Urothelium cell line (cell line): ENCODE data around the gene SLC1A3.

Experiments
- DNase-seq: peaks from one replicate; pipeline ENCODE4 v3.0.0; 2011; ENCODE audit warnings: low spot score, mixed read lengths
- FAIRE-seq: peaks from 2 replicates; lab custom pipeline; 2011; peaks lifted over from hg19 to GRCh38; lab: Jason Lieb, UNC

Gene SLC1A3

DNA sequence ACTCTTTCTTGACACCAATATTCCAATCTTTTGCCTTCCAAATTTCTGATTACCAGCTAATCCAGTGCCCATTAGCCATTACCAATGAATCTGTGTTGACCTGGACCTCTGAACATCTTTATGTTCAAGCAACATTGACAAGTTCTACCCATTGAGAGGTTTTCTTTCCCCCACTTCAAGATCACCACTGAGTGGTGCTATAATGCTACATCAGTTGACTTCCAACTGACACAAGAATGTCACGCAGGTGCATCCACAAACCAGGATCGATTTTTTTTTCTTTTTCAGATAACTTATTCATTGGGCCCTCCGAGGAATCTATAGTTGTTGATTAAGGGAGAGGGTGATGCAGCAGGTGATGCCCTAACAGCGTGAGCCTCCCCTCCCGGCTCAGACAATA is 102.6 kb downstream of the SLC1A3 start:
- FAIRE-seq (no peak), DNase-seq (no peak)

DNA sequence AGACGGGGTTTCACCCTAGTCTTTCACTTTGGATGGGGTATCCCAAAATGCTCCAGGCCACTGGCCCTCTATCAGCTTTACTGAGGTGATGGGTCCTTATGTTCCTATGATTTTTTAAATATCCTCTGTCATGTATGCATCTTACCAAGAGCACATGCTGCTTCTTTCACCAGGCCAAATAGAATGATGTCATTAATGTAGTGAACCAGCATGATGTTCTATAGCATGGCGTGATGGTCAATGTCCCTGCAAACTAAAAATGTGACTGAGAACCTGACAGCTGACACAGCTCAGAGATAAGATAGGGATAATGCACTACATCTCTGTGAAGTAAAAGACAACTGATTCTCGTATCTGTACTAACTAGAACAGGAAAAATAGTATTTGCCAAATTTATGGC is 103.6 kb downstream of the SLC1A3 start:
- FAIRE-seq, result no peak

DNA sequence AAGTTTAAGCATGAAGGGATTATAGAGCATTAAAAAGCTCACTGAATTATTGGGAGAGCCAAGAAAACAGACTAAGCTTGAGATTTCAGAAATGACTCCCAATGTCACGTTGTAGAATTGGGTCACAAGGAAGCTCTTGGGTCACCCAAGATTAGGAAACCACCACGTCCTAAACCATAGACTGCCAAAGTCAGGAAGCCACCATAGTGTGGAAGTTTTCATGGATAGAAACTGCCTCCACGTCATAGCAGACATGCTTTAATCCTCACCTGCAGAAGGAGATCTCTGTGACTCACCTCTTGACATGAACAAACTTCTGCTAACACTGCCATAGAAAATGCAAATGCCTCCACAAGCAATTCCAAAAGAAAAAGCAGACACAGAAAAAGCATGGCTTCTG is 106.3 kb downstream of the SLC1A3 start:
- no peak for FAIRE-seq

More for the DNA sequence above, 103.6 kb downstream of the SLC1A3 start:
- no peak for DNase-seq

DNA sequence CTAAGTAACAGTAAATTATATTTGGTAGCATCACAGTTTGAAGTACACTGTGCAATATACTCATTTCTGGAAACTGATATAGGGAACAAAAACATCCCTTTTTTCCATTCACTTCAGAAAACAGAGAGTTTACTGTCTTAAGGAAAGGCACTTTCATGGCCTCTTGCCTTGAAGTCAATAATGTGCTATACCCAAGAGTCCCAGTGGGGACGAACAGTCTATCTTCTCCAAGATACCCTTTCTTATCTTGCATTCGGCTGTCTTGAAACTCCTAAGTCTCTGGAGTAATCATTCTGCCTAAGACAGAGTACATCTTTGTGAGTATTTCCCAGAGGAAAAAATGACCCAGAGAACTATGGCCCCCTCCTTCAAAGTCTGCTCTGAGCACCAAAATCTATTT is 107.1 kb downstream of the SLC1A3 start:
- FAIRE-seq (no peak), DNase-seq (no peak)

More for the DNA sequence above, 106.3 kb downstream of the SLC1A3 start:
- DNase-seq, result no peak

DNA sequence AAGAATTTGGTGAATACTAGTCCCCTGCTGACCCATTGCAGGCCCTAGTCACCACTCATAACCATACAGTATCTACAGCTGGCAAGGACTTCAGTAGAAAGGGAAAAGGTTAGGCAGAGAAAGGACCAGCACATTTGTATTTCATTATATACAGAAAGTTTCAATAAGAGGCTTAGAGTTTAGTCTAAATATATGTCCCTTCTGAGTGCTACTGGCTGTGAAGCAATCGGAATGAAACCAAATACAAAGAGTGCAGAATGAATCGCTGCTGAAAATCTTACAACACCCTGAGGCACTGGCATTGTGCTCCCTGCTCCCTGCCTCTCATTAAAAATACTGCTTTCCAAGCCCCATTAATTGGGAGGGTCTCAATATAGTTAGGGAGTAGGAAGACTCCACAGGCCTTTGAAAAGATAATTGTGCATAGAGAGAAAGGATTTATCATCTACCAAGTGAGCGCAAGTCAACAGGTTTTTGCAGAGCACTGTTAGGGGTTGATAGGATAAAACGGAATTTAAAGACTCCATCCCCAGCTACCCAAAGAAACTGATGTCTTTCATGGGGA is 110.8 kb downstream of the SLC1A3 start:
- DNase-seq, result no peak
- no peak for FAIRE-seq

DNA sequence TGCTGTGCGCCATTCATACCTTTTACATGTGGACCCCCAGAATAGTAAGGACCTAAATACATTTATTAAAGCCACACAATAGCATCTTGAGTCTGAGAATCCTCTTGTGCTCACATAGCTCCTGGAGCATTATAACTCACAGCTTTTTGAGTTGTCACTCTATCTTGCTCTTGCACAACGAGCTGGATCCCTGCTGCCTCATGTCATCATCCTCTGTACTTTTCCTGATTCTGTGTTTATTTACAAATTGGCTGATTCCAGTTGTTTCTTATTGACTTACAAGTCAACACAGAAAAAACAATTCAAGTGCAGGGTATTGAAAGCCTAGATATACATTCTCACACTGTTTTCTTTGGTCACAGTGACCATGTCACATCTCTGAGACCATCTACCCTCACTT is 112.9 kb downstream of the SLC1A3 start:
- no peak for FAIRE-seq
- DNase-seq, result no peak

DNA sequence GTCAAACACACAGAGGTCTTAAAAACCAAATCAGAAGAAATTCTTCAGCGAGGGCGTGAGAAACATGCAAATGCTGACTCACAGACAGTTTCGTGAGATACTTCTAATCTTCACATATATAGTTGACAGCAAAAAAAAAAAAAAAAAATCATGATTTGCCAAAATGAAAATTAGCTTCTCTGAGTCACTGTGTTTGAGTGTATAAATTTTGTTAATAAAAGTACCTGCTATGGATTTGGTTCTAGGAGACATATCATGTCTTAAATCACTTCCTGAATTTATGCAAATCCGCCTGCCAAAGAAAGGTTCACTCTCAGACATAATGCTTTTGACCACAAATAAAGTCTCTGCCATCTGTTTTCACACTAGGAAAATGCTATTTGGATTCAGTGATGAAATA is 114.3 kb downstream of the SLC1A3 start:
- FAIRE-seq (no peak), DNase-seq (no peak)

DNA sequence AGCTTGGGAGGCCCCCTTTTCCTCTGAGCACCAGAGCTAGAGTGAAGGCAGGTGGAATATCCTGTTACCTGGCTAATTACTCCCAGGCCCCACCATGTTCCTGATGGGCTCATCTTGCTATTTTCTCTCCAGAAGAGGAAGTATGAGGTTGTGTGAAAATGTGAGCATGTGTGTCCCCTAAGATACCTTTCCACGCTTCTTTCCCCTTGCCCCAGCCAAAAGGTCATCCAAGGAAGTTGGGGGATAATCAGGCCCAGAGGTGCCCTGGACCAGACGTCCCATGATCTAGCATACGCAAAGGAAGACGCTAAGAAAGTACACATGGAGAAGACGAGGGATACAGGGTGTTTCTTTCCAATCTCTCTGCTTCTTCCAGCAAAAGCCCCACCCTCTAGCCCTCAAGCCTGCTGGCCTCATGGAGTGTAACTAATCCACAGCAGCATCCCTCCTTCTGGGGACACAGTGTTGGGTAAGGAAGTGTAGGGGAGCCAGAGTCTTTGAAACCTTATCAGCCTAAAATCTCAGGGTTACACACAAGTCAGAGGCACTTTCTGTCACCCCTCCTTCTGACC is 115.3 kb downstream of the SLC1A3 start:
- FAIRE-seq, result no peak
- no peak for DNase-seq

DNA sequence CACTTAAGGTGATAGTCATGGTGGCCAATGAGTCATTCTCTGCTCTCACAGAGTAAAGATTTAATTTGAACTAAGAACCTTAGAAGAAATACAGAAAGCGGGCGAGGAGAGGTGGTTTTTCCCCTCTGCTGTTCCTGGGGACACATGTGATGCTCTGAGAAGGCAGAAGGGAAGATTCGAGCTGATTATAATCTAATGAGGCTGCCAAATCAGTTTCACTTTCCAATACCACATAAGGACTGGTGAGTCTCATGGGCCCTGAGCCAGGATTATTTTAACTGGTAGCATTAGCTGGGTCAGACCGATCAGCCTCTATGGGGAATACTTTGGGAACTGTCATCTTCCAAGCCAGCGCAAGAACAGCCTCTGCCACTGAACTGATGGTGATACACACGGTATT is 116.5 kb downstream of the SLC1A3 start:
- DNase-seq, result no peak
- no peak for FAIRE-seq

DNA sequence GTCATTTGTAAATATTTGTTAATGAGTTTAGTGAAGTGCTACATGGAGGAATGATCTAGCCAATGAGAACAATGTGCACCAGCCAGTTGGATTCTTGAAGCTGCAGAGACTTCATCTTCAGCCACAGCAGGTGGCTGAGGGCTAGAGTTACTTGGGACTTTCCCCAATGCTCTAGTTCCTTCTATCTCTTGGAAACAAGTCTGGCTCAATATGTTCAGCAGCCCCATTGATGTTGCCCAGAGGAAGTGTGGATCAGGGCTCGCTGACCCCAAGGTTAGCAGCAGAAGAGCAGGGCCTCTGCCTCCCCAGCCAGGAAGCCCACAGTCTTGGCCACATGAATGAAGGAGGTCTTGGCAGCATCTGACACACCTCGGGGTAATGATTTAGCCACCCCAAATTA is 117.5 kb downstream of the SLC1A3 start:
- DNase-seq, result no peak
- no peak for FAIRE-seq

DNA sequence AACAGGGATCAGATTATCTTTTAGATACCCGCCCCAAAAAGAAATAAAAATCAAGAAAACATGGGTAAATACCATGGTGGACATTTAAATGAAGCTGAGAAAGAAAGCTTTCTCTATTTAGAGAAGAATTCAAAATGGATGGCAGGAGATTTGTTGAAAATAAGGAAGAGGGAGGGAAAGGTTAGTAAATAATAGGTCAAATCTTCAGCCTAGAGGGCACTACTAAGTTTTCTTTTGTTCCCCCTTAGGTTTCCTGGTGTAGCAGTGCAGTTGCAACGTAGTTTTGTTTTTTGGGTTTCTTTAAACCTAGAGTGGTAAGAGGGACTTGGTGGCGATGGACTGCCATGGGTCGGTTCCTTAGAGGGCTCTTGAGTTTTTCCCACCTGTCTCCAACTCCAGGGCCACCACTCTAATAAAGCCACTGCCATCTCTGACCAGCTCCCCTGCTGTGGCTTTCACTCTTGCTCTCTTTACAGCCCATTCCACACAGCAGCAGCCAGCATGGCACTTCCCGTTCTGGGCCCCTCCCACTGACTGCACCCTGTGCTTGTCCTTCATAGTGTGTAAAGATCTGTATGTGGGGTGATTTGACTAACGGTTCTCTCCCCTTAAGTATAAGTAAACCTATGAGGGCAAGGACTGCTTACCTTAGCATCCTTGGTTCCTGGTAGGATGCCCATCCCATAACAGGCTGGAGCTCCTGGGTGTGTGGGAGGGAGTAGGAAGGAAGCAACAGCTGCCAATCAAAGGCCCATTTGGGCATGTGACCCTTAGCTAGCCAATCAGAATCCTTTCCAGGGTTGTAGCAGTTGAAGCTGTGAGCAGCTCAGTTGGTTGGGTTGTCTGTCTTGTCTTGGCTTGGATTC is 118.3 kb downstream of the SLC1A3 start:
- FAIRE-seq (no peak), DNase-seq (peak; percentile 26)

DNA sequence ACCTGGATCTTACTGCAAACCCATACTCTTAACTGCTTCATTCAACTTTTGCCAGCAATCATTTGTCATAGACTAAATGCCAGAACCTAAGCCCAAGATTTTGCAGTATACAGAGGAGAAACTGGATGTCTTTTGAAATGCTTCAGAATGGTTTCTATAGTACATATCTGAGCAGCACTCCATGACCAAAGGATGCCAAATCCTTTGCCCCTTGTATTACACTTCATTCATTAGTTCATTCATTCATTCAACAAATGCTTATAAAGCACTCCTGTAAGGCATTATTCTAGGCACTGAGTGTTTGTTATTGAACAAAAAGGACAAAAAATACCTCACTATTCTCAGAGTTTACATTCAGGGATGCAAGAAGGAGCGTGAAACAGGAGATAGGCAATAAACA is 119.9 kb downstream of the SLC1A3 start:
- no peak for DNase-seq
- no peak for FAIRE-seq

DNA sequence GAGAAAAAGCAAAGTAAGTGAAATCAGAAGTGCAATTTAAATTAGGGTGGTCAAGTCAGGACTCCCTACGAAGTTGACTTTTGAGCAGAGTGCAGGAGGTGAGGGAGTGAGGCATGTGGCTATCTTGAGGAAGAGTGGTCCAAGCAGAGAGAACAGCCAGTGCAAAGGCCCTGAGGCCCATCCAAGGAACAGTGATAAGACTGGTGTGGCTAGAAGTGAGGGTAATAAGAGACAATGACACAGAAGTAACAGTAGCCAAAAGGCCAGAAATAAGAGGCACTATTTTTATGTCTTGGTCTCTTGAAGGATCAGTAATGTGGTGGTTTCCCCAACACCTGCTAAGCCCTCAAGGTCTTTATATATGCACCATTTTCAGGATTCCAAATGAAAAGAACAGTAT is 120.4 kb downstream of the SLC1A3 start:
- no peak for DNase-seq
- no peak for FAIRE-seq

DNA sequence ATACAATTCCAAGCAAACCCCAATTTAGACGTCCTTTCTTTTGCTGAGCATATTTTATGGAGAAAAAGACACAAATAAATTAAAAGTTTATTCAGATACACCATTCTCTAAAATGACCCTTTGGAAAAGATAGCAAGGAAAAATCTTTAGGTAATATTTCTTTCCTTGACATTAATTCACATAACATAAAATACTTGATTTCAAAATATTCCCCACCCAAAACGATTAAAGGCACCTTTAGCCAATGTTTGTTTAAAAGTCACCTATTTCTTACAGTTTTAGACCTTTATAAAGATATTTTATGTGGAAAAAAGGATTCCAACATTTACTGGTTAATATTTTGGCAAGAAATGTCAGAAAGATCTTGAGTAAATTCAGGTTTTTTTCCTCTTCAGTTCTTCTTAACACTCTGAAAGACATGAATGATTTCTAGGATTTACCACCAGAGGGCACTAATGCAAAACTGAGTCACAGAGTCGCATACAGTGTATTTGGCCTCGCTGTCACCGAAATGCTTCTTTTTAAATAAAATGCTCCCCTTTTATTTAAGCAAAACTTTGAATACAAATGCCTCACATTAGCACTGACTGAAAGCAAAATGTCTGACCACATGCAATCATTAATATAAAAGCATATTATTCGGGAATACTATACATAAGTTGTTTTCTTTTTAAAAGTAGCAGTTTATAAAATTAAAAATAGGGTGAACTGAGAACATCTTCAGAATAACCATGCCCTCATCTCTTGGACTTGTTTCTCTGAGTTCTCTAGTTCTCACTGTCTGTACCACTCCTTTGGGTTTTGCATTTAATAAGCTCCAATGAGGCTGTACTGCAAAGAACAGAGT is 122.5 kb downstream of the SLC1A3 start:
- DNase-seq, result peak; percentile 65
- no peak for FAIRE-seq

DNA sequence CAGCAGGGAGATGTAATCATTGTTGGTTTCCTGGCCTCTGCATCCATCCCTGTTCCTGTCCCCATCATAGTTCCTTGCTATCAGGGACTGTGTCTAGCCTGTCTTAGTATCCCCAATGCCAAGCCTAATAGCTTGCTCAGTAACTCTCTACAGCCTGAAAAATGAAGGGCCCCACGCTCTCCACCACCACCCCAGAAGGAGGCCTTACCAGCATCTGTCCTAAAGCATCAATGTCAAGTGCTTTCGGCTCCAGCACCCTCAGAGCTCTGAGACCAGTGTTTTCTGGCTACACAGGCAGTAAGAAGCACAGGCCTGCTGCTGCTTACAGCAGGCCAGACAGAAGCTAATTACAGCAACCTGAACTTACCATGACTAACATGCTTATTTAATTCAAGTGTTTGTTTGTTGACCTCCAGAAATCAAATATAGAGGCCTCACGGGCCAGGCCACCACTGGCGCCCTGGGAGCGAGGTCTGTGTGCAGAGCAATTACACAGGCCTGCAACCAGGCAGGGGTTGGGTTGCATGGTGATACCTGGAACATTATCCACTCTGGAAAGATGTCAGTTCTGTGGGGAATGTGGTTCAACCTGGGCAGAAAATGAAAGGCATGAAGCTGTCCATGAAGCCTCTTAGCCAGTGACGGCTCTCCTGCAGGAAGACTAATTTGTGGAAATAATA is 124.3 kb downstream of the SLC1A3 start:
- DNase-seq (no peak), FAIRE-seq (no peak)

DNA sequence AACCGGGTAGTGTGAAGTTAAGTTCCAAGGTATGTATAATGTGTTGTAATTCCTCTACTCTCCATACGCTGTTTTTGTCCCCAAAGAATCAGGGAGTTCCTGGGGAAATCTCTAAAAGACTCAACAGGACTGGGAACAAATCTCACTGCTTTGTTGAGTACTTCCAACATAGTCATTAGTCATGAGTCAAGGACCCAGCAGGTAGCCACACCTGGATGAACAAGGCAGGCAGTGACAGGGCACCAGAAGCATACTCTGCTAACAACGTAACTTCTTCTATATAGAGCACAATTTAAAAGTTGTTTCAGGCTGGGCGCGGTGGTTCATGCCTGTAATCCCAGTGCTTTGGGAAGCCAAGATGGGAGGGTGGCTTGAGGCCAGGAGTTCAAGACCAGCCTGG is 126.8 kb downstream of the SLC1A3 start:
- no peak for DNase-seq
- peak; percentile 40 for FAIRE-seq

DNA sequence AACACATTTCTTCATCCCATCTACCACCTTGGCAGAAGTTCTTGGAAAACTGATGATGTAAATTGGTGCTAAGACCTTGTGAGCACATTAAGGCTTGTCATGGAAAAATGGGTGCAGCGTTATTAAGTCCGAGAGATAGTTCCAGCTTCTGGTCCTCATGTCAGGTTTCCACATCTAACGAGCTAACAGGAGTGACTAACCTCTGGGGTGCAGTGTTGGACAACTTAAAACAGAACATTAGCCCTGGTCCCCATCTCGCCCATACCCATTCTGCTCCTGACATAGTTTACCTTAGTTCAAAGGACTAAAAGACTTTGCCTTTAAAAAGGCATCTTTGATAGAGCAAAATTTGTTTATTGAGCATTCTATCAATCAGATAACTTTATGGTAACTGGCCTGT is 128.0 kb downstream of the SLC1A3 start:
- FAIRE-seq (no peak), DNase-seq (peak; percentile 34)

DNA sequence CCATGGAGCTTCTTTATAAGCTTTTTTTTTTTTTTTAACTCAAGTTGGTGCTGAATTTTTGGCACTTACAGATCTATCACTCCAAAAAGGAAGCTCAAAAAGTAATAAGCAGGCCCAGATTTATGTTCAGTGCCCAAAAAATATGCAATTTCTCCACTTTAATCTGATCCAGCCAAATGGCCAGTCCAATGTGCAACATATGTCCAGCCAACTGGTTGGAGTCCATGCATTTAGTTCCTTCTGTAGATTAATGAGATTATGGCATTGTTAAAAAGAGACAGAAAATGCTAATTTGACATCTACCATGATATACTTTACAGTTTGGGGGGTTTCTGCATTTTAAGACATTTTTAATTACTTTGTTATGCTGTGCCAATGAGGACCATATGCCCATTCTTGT is 129.5 kb downstream of the SLC1A3 start:
- FAIRE-seq (no peak), DNase-seq (no peak)
